Activated CD4-positive, CD25-positive, alpha-beta regulatory T cell treated with anti-CD3 and anti-CD28 coated beads, Interleukin-2, amount 50 U/mL, for 72 hours (primary cell): ENCODE data around the gene MYL10.
"Not testable (repeated sequence)": the region's sequence is repeated elsewhere in the genome, so short reads cannot be mapped to it uniquely, and the experiment has no call there.

Experiments
- DNase-seq: peaks from one replicate; pipeline ENCODE4 v3.0.0; 2021

Gene MYL10

DNA sequence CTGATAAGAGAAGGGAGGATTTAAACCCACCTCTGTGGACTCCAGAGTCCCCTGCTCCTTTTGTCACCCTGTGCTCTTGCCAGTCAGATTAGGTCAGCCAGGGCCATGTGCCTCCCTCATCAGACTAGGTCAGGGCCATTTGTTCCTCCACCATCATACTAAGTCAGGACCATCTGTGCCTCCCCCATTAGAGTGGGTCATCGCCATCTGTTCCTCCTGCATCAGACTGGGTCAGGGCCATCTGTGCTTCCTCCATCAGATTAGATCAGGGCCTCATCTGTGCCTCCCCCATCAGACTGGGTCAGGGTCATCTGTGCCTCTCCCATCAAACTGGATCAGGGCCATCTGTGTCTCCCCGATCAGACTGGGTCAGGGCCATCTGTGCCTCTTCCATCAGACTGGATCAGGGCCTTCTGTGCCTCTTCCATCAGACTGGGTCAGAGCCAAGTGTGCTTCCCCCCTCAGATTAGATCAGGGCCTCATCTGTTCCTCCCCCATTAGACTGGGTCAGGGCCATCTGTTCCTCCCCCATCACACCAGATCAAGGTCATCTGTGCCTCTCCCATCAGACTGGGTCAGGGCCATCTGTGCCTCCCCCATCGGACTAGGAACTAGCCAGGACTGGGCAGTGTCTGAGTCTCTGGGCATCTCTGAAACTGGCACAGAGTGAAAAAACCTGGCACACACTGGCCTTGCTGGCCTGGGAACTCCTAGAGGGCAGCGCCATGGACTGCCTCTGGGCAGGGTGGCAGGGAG is 11.5 kb downstream of the MYL10 start:
- DNase-seq = no peak

GRCh38 chr7:101615446-101615845 is 13.7 kb downstream of the MYL10 start:
- no peak for DNase-seq

- DNase-seq = no peak
These were observed 14.2 kb downstream of the MYL10 start for GRCh38 chr7:101614939-101615302.

GRCh38 chr7:101614098-101614938 is 14.8 kb downstream of the MYL10 start:
- no peak for DNase-seq

DNA sequence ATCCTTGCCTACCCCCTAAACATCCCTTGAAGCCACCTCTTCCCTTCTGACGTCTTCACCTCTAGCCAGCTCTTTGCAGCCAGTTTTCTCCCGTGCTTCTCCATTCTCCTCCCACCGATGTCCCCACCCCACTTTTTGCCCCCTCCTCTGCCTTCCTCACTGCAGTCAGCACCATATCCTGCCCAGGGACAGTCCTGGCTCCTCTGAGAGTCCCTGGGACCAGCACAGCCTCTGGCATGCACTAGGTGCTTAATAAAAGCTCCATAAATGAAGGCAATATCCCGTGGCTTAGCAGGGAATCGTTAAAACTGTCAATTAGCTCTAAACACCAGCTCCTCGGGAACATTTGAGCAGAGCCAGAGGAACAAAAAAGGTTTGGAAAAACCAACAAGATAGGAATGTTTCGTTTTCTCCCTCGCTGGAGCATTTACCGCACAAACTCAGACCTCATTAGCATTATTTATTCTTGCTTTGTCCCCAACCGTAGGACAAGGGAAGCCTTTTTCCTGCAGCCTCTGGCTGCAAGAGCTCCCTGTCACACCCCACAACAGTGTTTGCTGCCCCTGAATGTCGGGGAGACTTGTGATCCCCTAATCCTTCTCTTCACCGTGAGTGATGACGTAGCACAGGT is 16.1 kb downstream of the MYL10 start:
- no peak for DNase-seq

GRCh38 chr7:101608772-101609713 is 20.1 kb downstream of the MYL10 start:
- no peak for DNase-seq

DNA sequence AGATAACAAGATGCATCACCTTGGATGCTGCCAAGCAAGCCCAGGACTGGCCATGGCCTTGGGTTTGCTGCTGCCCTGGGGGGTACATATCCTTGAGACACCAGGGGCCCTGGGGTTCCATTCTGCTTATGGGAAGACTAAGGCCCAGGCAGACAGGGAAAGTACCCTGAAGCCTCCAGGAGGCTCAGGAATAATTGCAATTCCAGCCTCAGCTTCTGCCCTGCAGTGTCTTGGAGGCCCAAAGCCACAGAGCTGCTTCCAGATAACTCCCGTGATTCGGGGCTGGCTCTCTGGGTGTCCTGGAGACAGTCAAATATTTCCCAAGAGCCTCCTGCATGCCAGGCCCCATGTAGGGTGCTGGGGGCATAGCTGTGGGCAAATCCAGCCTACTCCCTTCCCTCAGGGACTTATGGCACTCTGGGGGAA is 22.6 kb downstream of the MYL10 start:
- no peak for DNase-seq

DNA sequence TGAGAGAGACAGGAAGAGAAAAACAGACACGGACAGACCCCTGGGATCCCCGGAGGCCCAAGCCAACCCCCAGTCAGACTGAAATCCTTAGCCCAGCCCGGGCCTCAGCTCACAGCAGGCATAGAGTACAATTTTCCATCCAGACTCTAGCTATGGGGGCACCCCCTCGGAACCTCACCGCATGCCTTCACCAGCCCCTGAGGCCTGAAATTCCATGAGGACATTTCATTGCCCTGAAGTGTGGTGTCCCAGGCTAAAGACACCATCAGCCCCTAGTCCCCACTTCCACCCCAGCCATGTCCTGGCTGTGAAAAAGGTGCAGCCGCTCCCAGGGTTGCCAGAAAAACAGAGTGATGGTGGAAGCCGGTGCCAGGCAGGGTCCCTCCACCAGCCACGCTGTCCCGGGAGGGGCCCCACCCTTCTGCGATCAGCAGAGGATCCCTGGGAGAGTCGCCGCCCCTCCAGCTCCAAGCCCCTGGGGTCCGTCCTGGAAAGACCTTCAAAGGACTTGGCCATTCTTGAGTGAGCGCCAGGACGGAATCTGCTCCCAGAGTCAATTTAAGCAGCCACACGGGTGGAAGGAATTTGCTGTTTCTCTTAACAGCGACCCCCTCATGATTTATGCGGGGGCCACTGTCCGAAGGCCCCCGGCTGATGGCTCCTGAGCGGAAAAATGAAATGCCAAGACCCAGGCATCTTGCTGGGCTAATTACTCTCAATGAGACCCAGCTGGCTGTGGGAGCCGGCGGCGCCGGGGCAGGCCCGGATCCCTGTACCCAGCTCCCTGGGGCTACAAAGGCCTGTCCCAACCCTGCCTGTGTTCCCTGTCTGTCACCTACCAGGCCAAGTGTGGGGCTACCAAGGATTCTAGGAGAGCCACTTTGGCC is 23.2 kb downstream of the MYL10 start:
- no peak for DNase-seq

DNA sequence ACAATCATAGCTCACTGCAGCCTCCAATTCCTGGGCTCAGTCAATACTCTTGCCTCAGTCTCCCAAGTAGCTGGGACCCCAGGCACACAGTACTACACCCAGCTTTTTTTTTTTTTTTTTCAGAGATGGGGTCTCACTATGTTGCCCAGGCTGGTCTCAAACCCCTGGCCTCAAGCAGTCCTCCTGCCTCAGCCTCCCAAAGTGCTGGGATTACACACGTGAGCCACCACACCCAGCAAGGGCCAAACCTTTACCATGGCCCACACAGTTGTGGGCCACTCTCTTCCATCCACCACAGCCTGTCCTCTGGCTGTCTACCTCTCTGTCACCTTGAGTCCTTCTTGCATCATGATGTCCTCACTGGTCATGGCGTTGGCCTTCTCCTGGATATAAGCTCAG is 24.2 kb downstream of the MYL10 start:
- DNase-seq = not testable (repeated sequence)

- no peak for DNase-seq
These were observed 24.7 kb downstream of the MYL10 start for GRCh38 chr7:101604331-101604933.

DNA sequence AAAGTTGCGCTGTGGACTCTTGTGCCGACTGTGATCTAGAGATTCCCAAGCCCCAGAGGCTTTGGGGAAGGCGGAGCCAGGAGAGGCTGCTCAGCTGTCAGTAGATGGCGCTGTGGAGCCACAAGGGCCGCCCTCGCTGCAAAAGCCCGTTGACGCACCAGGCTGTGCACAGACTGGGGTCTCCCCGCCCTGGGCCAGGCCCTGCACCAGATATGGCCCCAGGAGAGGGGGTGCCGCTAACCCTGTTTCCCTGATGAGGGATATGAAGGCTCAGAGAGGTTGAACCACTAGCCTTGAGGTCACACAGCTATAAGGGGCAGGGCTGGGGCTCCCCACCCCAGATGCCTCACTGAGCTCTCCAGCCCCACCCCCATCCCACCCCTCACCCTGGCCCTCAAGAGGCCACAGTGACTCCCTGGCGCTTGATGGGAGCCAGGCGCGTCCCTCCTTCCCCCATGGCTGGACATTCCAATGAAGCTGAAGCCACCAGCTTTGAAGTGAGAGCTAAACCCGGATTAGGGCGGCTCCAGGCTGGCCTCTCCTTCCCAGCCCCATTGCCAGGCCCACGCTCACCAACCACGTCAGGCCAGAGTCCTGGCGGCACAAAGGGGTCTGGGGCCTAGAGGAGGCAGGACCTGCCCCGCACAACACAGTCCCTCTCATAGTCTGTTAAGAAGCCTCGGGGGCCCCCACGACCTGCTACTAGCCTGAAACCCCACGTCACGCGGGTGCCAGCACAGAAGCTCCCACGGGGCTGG is 26.4 kb downstream of the MYL10 start:
- peak; percentile 74 for DNase-seq

- DNase-seq = no peak
These were observed 27.0 kb downstream of the MYL10 start for GRCh38 chr7:101602082-101602481.

- DNase-seq = no peak
These were observed 29.3 kb downstream of the MYL10 start for GRCh38 chr7:101599787-101600186.

- no peak for DNase-seq
These were observed 29.9 kb downstream of the MYL10 start for GRCh38 chr7:101598986-101599771.

- no peak for DNase-seq
These were observed 30.6 kb downstream of the MYL10 start for GRCh38 chr7:101598422-101598985.

DNA sequence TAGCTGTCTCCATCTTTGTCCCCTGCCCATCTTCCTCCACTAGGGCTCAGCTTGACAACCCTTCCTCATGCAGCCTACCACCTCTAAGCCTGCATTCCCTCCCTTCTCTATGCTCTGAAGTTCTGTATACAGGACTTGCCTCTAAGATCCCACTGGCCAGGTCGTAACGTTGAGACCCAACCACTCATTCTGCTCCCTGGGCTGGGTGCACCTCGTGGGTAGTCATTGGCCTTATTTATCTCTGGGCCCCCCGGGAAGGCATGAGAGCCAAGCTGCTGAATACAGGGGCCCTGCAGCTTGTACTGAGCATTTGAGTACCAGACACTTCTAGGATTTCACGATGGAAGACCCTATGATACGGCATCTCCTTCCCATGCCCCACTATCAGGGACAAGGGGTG is 31.2 kb downstream of the MYL10 start:
- no peak for DNase-seq

GRCh38 chr7:101596898-101597297 is 32.2 kb downstream of the MYL10 start:
- no peak for DNase-seq

- no peak for DNase-seq
These were observed 33.1 kb downstream of the MYL10 start for GRCh38 chr7:101595766-101596537.
